DMS79 treated with DMSO at 0.1 percent for 48 hours (cell line): Measurements from ENCODE around the gene FBXW8.

ENCODE experiments used
- DNase-seq: peaks from one replicate; lab custom pipeline; 2025; lab: John Stamatoyannopoulos, UW

Gene FBXW8

GRCh38 chr12:116990971-116991966 lies 80.5 kb downstream of the FBXW8 start:
- DNase-seq = no peak

- no peak for DNase-seq
These were observed 85.3 kb downstream of the FBXW8 start for GRCh38 chr12:116996093-116996492.

GRCh38 chr12:116996621-116997020 lies 85.9 kb downstream of the FBXW8 start:
- DNase-seq = no peak

GRCh38 chr12:116999066-116999465 lies 88.3 kb downstream of the FBXW8 start:
- no peak for DNase-seq

GRCh38 chr12:117000316-117000715 lies 89.6 kb downstream of the FBXW8 start:
- DNase-seq = no peak

- DNase-seq = no peak
These were observed 91.5 kb downstream of the FBXW8 start for GRCh38 chr12:117002051-117002817.

GRCh38 chr12:117003883-117004404 lies 93.2 kb downstream of the FBXW8 start:
- DNase-seq = no peak

- no peak for DNase-seq
These were observed 94.8 kb downstream of the FBXW8 start for GRCh38 chr12:117005417-117006046.

- DNase-seq = no peak
These were observed 95.6 kb downstream of the FBXW8 start for GRCh38 chr12:117006333-117006732.

GRCh38 chr12:117007577-117007976 lies 96.8 kb downstream of the FBXW8 start:
- DNase-seq = no peak

- DNase-seq = no peak
These were observed 99.0 kb downstream of the FBXW8 start for GRCh38 chr12:117009759-117010158.

- DNase-seq = no peak
These were observed 100.1 kb downstream of the FBXW8 start for GRCh38 chr12:117010693-117011451.

- no peak for DNase-seq
These were observed 101.4 kb downstream of the FBXW8 start for GRCh38 chr12:117011988-117012805.

- no peak for DNase-seq
These were observed 103.0 kb downstream of the FBXW8 start for GRCh38 chr12:117013726-117014125.

GRCh38 chr12:117014342-117014887 lies 103.7 kb downstream of the FBXW8 start:
- DNase-seq = no peak

- no peak for DNase-seq
These were observed 105.1 kb downstream of the FBXW8 start for GRCh38 chr12:117015811-117016210.

GRCh38 chr12:117017807-117018206 lies 107.1 kb downstream of the FBXW8 start:
- no peak for DNase-seq

- no peak for DNase-seq
These were observed 107.5 kb downstream of the FBXW8 start for GRCh38 chr12:117018276-117018675.

GRCh38 chr12:117018685-117019084 lies 107.9 kb downstream of the FBXW8 start:
- DNase-seq = no peak

GRCh38 chr12:117019866-117020265 lies 109.1 kb downstream of the FBXW8 start:
- DNase-seq = no peak
